ENCODE data around the gene OR2V2.
"Not testable (repeated sequence)": the region's sequence is repeated elsewhere in the genome, so short reads cannot be mapped to it uniquely, and the experiment has no call there.

OR2V2 gene

DNA sequence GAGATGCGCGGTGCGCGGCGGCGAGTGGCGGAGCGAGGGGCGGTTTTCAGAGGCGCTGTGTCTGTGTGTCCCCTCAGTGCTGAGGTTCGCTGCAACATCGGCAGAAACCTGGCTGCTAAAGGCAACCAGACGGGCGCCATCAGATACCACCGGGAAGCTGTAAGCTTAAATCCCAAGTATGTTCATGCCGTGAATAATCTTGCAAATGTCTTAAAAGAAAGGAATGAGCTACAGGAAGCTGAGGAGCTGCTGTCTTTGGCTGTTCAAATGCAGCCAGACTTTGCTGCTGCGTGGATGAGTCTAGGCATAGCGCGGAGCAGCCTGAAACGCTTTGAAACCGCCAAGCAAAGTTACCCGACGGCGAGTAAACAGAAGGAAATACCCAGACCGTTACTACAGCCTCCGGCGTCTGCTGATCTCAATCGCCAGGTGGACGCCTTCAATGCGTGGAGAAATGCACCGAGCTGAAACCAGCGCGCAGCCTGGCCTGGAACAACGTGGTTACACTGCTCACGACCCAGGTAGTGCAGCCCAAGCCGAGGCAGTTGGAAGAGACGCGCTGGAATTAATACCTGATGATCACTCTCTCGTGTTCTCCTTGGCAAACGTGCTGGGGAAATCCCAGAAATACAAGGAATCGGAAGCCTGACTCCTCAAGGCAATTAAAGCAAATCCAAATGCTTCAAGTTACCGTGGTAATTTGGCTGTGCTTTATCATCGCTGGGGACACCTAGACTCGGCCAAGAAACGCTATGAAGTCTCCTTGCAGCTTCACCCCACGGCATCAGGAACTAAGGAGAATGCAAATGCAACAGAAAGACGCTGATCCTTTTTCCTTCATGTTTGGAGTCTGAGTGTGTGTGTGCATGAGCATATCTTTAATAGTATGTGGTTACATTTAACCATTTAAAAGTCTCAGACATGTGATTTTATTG lies 32.3 kb upstream of the OR2V2 start:
- DNase-seq = no peak

DNA sequence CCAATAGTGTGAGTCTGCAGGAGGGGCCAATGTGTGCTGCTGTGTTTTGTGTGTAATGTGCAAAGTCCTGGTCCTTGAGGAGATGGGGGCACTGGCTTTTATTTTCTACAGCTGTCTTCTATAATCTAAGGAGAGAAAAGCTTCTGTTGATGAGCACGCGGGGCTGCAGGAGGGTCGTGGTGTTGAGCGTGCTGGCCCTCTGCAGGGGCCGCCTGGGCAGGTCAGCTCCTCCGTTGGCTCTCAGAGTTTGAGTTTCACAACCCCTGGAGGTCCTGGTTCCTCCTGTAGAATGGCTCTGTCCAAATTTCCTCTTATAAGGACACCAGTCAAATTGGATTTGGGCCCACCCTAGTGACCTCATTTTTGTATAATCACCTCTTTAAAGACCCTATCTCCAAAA lies 29.0 kb upstream of the OR2V2 start:
- no peak for DNase-seq

- no peak for DNase-seq
Observed at GRCh38 chr5:181119105-181119504, 28.3 kb upstream of the OR2V2 start.

GRCh38 chr5:181120306-181120705 lies 27.1 kb upstream of the OR2V2 start:
- DNase-seq = no peak

- no peak for DNase-seq
Observed at GRCh38 chr5:181120761-181121160, 26.6 kb upstream of the OR2V2 start.

DNA sequence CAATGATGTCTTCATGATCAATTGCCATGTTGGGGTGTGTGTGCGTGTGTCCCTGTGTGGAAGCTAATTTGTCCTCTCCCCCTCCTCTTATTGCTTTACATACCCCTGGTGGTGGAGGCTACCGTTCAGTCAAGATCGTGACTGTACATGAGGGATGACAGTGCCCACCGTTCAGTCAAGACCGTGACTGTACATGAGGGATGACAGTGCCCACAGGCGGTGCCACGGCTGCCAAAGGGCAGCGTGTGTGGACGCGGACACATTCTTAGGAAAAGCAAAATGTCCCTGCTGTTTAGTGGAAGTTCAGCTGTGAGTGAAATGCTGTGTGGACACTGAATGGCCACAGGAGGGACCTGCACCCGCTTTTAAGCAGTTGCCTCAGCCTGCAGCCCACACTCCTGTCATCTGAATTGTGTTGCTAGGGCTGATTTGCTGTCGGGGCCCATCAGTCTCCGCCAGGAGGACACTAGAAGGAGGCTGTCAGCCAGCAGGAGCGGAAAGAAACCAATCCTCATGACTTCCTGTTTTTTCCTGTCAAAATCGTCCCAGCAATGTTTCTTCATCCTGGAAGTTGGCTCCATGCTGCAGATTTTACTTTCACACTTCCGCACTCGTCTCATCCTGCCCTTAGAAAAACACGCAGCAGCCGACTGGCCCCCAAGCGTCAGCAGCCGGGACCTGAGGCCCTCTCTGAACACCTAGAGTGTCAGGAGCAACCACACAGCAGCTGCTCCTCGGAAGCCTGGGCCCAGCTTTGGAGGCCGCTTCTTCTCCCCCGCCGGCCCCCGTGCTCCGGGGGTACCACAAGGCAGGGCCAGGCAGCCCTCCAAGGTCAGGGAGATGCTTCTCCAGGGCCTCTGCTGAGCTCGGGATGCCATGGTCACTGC lies 25.5 kb upstream of the OR2V2 start:
- DNase-seq = no peak

GRCh38 chr5:181124526-181124925 lies 22.9 kb upstream of the OR2V2 start:
- no peak for DNase-seq

- DNase-seq = no peak
Observed at GRCh38 chr5:181126841-181127240, 20.5 kb upstream of the OR2V2 start.

DNA sequence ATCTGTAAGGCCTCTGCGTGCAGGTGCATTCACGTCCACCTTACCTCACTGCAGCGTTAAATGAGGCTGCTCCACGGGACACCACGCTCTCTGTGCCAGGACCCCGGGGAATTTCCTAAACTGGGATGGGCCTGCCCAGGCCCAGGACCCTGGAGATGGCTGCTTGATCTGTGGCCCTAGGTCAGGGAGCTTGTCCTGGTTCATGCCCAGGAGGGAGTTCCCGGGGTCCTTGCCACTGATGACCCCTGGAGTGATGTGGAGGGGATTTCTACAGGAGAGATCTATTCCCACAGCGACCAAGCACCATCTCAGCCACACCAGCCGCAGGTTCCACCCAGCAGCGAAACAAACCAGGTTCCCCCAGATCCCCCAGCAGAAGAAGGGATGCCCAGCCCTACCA lies 19.9 kb upstream of the OR2V2 start:
- no peak for DNase-seq

GRCh38 chr5:181127907-181128626 lies 19.3 kb upstream of the OR2V2 start:
- no peak for DNase-seq

DNA sequence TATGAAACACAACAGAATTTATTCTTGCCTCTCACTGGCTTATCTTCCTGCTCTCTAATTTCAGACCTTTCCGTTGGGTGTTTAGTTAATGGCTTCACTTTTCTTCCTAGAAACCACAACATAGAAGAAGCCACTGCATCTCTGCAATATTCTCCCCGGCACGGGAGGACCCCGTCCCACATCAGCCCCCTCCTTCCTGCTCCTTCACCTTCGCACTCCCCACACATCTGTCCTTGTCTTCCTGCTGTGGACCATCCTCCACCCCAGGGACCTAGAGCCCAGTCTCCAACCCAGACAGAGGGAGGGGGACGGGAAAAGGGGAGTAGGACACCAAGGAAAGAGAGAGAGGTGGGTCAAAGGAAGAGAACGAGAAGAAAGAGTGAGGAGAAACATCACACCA lies 17.8 kb upstream of the OR2V2 start:
- no peak for DNase-seq

DNA sequence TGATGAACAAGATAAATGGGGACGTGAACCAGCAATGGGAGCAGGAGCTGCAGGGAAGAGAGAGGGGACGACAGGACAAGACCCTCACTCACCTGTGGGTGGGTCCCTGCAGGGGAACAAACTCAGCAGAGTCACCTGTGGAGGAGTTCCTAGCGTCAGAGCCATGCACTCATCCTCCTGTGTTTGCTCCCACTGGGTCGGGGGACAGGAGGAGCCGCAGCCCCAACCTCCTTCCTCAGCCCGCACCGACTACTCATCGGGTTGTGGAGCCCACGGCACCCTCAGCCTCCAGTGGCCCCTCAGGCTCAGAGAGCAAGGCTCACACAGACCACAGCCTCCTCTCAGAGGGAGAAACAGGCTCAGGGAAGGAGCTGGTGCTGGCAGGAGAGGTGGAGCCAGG lies 17.3 kb upstream of the OR2V2 start:
- DNase-seq = not testable (repeated sequence)

DNA sequence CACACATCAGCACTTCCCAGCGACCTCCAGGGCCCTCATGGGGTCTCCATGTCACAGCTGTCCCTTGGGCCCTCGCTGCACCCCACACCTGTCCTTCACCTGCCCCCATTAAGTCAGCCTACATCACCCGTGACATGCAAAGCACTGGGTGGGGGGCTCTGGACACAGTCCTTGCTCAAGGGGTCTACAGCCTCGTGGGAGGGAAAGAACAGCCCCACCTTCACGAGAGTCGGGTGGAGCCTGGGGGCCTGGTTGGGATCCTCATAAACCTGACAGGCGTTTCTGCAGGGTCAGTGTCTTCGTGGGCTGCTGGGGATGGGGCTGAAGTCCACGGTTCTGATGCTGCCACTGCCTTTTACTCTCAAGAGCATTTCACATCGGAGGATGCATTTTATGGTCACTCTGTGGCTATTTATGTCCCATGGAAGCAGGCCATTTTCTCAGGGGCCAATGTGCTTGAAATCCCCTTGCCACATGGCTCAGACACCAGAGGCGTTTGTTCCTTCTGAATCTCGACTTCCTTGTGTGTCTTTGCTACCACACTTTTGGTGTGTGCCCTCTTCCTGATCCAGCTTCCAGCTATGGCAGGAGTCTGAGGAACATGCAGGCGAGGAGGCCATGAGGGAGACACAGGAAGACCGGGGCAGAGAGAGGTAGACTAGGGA lies 16.4 kb upstream of the OR2V2 start, which contains the start of gene OR2V1:
OR2V1 (minus strand) TSS at position 338 of the 665 bp plus-strand sequence. CDS start 5,865 bp downstream, outside the sequence.
- no peak for DNase-seq

GRCh38 chr5:181131514-181131913 lies 15.9 kb upstream of the OR2V2 start:
- no peak for DNase-seq

DNA sequence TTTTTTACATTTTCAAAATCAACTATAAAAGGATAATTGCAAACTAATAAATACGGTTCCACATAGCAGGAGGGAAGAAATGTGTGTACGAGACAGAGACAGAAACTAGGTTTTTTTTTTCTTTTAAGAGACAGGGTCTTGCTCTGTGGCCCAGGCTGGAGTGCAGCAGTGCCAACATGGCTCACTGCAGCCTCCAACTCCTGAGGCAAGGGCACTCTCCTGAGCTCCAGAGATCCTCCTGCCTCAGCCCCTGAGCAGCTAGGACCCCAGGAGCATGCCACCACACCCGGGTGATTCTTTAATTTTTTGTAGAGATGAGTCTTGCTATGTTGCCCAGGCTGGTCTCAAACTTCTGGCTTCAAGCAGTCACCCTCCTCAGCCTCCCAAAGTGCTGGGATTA lies 14.3 kb upstream of the OR2V2 start:
- no peak for DNase-seq

DNA sequence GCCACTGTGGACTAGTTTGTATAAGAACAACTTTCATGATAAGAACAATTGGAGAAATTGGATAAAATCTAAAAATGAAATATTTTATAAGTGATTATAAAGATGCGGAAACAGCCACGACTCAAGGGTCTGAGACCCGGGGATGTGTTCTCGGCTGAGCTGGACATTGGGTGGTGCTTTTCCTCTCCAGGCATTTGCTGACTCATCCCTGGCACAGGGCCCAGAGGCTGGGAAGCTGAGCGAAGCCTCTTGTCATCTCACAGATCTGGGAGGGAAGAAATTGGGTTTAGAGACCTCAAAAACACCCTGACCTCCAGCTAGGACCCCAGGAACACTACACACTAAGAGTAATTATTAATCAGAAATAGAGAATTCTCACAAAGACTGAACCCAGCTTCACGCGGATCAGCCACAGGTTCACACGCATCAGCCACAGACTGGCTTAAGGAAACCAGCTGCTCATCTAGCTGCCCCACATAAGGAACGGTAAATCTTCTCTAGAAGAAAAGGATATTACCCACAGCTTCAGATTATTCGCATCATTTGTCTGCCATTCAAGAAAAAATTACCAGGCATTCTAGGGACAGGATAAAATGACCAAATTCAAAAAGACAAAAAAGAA lies 13.7 kb upstream of the OR2V2 start:
- DNase-seq = no peak

- DNase-seq = no peak
Observed at GRCh38 chr5:181134259-181134658, 13.1 kb upstream of the OR2V2 start.

DNA sequence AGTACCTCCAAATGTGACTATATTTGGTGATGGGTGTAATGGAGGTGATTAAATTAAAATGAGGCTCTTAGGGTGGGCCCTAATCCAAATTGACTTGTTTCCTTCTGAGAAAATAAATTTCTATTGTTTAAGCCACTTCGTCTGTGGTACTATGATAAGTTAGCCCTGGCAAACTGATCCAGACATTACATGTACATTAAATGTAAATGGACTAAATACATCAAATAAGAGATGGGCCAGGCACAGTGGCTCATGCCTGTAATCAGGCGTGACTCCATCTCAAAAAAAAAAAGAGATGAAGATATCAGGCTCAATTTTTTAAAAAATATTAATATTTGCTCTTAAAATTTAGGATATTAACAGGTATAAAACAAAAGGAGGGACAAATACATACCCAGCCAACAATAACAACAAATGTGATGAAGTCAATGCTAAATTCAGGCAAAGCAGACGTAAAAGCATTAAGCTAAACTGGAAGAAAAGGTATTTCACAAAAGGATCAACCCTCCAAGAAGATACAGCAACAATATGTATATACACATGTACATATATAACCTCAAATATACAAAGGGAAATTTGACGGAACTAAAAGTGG lies 10.9 kb upstream of the OR2V2 start:
- DNase-seq = no peak

- DNase-seq = no peak
Observed at GRCh38 chr5:181138258-181138657, 9.1 kb upstream of the OR2V2 start.

DNA sequence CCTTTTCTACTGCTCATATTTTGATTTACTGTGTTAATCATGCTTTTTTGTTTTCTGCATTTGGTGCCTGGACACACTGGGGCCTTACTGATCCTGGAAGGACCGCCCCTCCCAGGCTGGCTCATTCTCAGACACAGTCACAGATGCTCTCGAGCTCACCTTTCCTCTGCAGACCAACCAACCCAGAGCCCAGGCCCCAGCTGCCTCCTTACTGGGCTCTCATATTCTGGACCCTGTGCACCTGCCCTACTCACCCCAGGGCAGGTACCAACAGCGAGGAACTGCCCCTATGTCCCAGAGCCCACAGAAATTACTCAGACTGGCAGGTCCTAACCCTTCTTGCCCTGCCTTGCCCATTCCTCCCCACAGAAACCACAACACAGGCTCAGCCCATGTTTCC lies 6.6 kb upstream of the OR2V2 start:
- DNase-seq = no peak

- DNase-seq = no peak
Observed at GRCh38 chr5:181142054-181142453, 5.3 kb upstream of the OR2V2 start.

GRCh38 chr5:181145133-181145532 lies 2.3 kb upstream of the OR2V2 start:
- no peak for DNase-seq
